GM12878 (cell line): ENCODE measurements around the gene DNAH17. TPM values are rescaled to one million over a fixed set of nuclear protein-coding genes. Genes with fewer than 3 reads are reported as not detected.

Experiments
- ATAC-seq: fragments of 200-7000 bp; cut with Tn5 transposase; 3 replicates; pipeline ENCODE4 v1.9.1; 2020; ENCODE audit warnings: mild to moderate bottlenecking, moderate library complexity
- BruUV-seq: library from RNA; stranded (reverse); fragments of 400-500 nt; replicated peaks from 2 replicates; lab custom pipeline; 2021; lab: Mats Ljungman, UMichigan
- CTCF ChIA-PET: fragments of 300-600 bp; sonication (Branson Sonifier 250); formaldehyde crosslinking; extraction: SDS; loops from one replicate; lab custom pipeline; 2021; ENCODE audit warnings: inconsistent platforms; lab: Yijun Ruan, JAX
- POLR2A ChIA-PET: fragments of 350-600 bp; formaldehyde crosslinking; extraction: SDS; loops from one replicate; lab custom pipeline; 2021; ENCODE audit warnings: inconsistent platforms; lab: Charles Lee
- RAD21 ChIA-PET: fragments of 300-600 bp; sonication (Branson Sonifier 250); formaldehyde crosslinking; loops from one replicate; lab custom pipeline; 2023; ENCODE audit warnings: antibody characterized with exemption; ENCODE audit not compliant: unreplicated experiment; lab: Charles Lee
- SMC1A ChIA-PET: fragments of 300-600 bp; sonication (Branson Sonifier 250); formaldehyde crosslinking; loops from one replicate; lab custom pipeline; 2023; ENCODE audit not compliant: unreplicated experiment, uncharacterized antibody; lab: Charles Lee
- DNase-seq: peaks from one replicate; pipeline ENCODE4 v3.0.0-alpha.2; 2011; ENCODE audit warnings: low read depth, low spot score
- FAIRE-seq: peaks from 3 replicates; lab custom pipeline; 2011; peaks lifted over from hg19 to GRCh38; lab: Jason Lieb, UNC
- H2AFZ ChIP-seq: 2 replicates; pipeline ENCODE4 v1.6.0; 2011; ENCODE audit warnings: low read depth, low read length, control low read depth; ENCODE audit not compliant: control insufficient read depth
- H3K27ac ChIP-seq: 2 replicates; pipeline ENCODE4 v1.5.1; 2011; ENCODE audit warnings: control low read depth; ENCODE audit not compliant: control insufficient read depth, insufficient read depth
- H3K27me3 ChIP-seq, 2 experiments: replicated peaks in 1 of 2; 2 replicates each; pipeline versions ENCODE4 v1.6.0 to v1.6.1; 2011; ENCODE audit warnings: low read length in 1 of 2; ENCODE audit not compliant: control insufficient read depth in 2 of 2, insufficient read depth in 2 of 2
- H3K36me3 ChIP-seq, 2 experiments: 2 replicates each; pipeline ENCODE4 v1.5.1; 2011; ENCODE audit warnings: low read length in 1 of 2; ENCODE audit not compliant: control insufficient read depth in 2 of 2, insufficient read depth in 2 of 2
- H3K4me1 ChIP-seq: 2 replicates; pipeline ENCODE4 v1.6.1; 2011; ENCODE audit warnings: mild to moderate bottlenecking, low read length, moderate library complexity, mixed read lengths; ENCODE audit not compliant: control insufficient read depth, insufficient read depth
- H3K4me2 ChIP-seq: 2 replicates; pipeline ENCODE4 v1.6.0; 2011; ENCODE audit warnings: control low read depth; ENCODE audit not compliant: control insufficient read depth, insufficient read depth
- H3K4me3 ChIP-seq: fragments of 200-600 bp; sonication (generic); 2 replicates; pipeline ENCODE4 v1.5.1; 2016
- H3K79me2 ChIP-seq: 2 replicates; pipeline ENCODE4 v1.6.0; 2011; ENCODE audit warnings: low read length; ENCODE audit not compliant: control insufficient read depth, insufficient read depth
- H3K9ac ChIP-seq: 2 replicates; pipeline ENCODE4 v1.8.0; 2011; ENCODE audit warnings: low read length, control low read depth, mixed read lengths; ENCODE audit not compliant: control insufficient read depth, insufficient read depth
- H3K9me3 ChIP-seq: replicated peaks from 3 replicates; pipeline ENCODE4 v1.5.1; 2011; ENCODE audit warnings: mild to moderate bottlenecking, low read length; ENCODE audit not compliant: control insufficient read depth, insufficient read depth
- H4K20me1 ChIP-seq: 2 replicates; pipeline ENCODE4 v1.6.0; 2011; ENCODE audit not compliant: control insufficient read depth, insufficient read depth
- ATF3 ChIP-seq: IDR thresholded peaks from 2 replicates; pipeline ENCODE4 v1.6.1; 2011; ENCODE audit warnings: low read depth, mild to moderate bottlenecking, low read length, moderate library complexity, borderline replicate concordance; ENCODE audit errors: extremely low read depth
- ATF7 ChIP-seq: fragments of 450-650 bp; IDR thresholded peaks from 2 replicates; pipeline ENCODE4 v1.6.1; 2016; ENCODE audit warnings: low read depth, mild to moderate bottlenecking
- EED ChIP-seq: sonication (generic); IDR thresholded peaks from 2 replicates; pipeline ENCODE4 v1.6.1; 2016; ENCODE audit warnings: antibody characterized with exemption, low read depth
- EZH2 ChIP-seq: IDR thresholded peaks from 2 replicates; pipeline ENCODE4 v1.6.1; 2012; ENCODE audit warnings: low read depth, mild to moderate bottlenecking, control low read depth, inconsistent platforms, low read length, borderline replicate concordance; ENCODE audit not compliant: control insufficient read depth
- HDGF ChIP-seq: fragments of 450-650 bp; IDR thresholded peaks from 2 replicates; pipeline ENCODE4 v1.6.1; 2016; ENCODE audit warnings: antibody characterized with exemption
- IKZF2 ChIP-seq, 2 experiments: fragments of 450-650 bp; IDR thresholded peaks; 2 replicates each; pipeline ENCODE4 v1.6.1; 2017; ENCODE audit warnings: mild to moderate bottlenecking in 2 of 2, moderate library complexity in 2 of 2
- IRF5 ChIP-seq: fragments of 450-650 bp; IDR thresholded peaks from 2 replicates; pipeline ENCODE4 v1.6.1; 2017; ENCODE audit warnings: borderline replicate concordance
- NR2C1 ChIP-seq: fragments of 450-650 bp; IDR thresholded peaks from 2 replicates; pipeline ENCODE4 v1.6.1; 2017; ENCODE audit warnings: antibody characterized with exemption, mild to moderate bottlenecking, moderate library complexity
- SIN3A ChIP-seq: IDR thresholded peaks from 2 replicates; pipeline ENCODE4 v1.6.1; 2012; ENCODE audit warnings: low read depth, low read length, improper control_type of control experiment
- TAF1 ChIP-seq: IDR thresholded peaks from 2 replicates; pipeline ENCODE4 v1.6.1; 2011; ENCODE audit warnings: mild to moderate bottlenecking, low read depth, low read length, borderline replicate concordance
- WGBS: methylation state at CpG from one replicate; pipeline ENCODE4 v1.1.6; 2016; ENCODE audit warnings: low lambda C conversion rate; ENCODE audit not compliant: insufficient replicate concordance, insufficient coverage; ENCODE audit errors: missing lambda C conversion rate; 5-methylcytosine and 5-hydroxymethylcytosine counted together
- in situ Hi-C: fragments of 300-500 bp; cut with MboI; formaldehyde crosslinking; loops from 9 replicates; pipeline ENCODE4 v1.14.3; 2018; ENCODE audit warnings: mixed read lengths
- intact Hi-C: fragments of 100-400 bp; cut with micrococcal nuclease; formaldehyde crosslinking; loops from one replicate; pipeline ENCODE4 v1.14.2; 2022; ENCODE audit not compliant: unreplicated experiment
- polyA plus RNA-seq, 11 experiments: library from polyadenylated mRNA; depleted of rRNA in 4 of 11; unstranded in 6 of 11; stranded (reverse) in 5 of 11; fragments of >200 nt; fragmentation: Nextera tagmentation in 4 of 11; fragmentation: Illumina TruSeq in 1 of 11; extraction: Ambion mirVana in 4 of 11; extraction: Trizol in 1 of 11; gene quantifications; 1 replicate in 1 of 11; 2 replicates in 10 of 11; pipeline versions ENCODE4 v1.2.1 to v1.2.3, GENCODE V29; 2011 to 2016; ENCODE audit warnings: inconsistent platforms in 2 of 11, missing spikeins in 2 of 11, low read depth in 1 of 11
- total RNA-seq, 4 experiments: library from RNA; depleted of rRNA in 3 of 4; stranded (reverse); fragments of >200 nt in 3 of 4; fragmentation: Illumina TruSeq in 1 of 4; extraction: Trizol in 1 of 4; gene quantifications; 2 replicates each; pipeline versions ENCODE4 v1.2.1 to v1.2.3, GENCODE V29; 2013 to 2021
- TF ChIP-seq, protein P1 (sequence below): fragments of 450-650 bp; formaldehyde crosslinking; IDR thresholded peaks from 2 replicates; pipeline ENCODE4 v1.4.0; 2022; ENCODE audit warnings: mild to moderate bottlenecking, moderate library complexity
- TF ChIP-seq, protein P2 (sequence below): fragments of 450-650 bp; formaldehyde crosslinking; IDR thresholded peaks from 2 replicates; pipeline ENCODE4 v1.5.0; 2022; ENCODE audit warnings: mild to moderate bottlenecking, missing genetic modification characterization

Gene DNAH17
- total and polyA plus RNA-seq, 10 of the 15 experiments (the other 5 are each of a cell fraction or from before 2014, with no cell fraction given), result 0.16 to 2.9 (median 0.56) TPM

DNA sequence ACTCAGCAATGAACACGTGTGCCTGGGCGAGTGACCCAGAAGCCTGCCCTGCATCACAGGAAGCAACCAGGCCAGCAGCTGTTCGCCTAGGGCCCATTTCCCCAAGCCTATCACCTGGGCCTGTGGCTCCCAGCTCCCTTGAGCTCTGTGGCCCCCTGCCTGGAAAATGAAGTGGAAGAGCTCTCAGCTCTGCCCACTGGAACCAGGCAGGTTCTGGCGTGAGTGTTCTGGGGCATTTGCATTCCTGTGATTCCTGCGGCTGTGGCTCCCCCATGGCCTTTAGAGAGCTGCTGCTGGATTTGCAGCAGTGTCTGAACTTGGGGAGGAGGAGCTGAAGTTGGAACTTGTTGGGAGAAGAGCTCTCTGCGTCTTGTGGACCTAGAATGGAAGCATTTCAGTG is 175.9 kb downstream of the DNAH17 start:
- BruUV-seq, result no TSS peak
- no peaks in the 10 kb centered on the region for H4K20me1 ChIP-seq
- H3K27me3 ChIP-seq, result no peaks in the 10 kb centered on the region
- H3K79me2 ChIP-seq, result no peaks in the 10 kb centered on the region
- RAD21 ChIA-PET, result no interaction called here
- no peaks in the 10 kb centered on the region for H3K4me1 ChIP-seq
- in situ Hi-C loops (no loop called here), intact Hi-C loops (no loop called here)
- DNase-seq (no peak), ATAC-seq (no peak), FAIRE-seq (no peak)
- SMC1A ChIA-PET, result interaction anchor here (1.1 to 1.9 kb wide), 2 partner anchors 10 to 36 kb away, joined by 3 to 4 read pairs; no protein-coding TSS in a partner anchor
- H3K4me2 ChIP-seq, result no peak overlapping the region
- no peak overlapping the region for H3K9ac ChIP-seq
- H3K4me3 ChIP-seq, result no peak overlapping the region
- POLR2A ChIA-PET, result no interaction called here
- H3K36me3 ChIP-seq, result peaks cover 32 to 57% of the 10 kb centered on the region in 2 experiments
- CTCF ChIA-PET, result interaction anchor here (0.7 to 0.9 kb wide), 2 partner anchors 8 to 41 kb away, joined by 3 read pairs; no protein-coding TSS in a partner anchor
- H2AFZ ChIP-seq, result no peak overlapping the region
- no peak overlapping the region for H3K27ac ChIP-seq
- H3K9me3 ChIP-seq, result no peaks in the 10 kb centered on the region
- TF ChIP-seq ATF3, result no peak
- no peak for TF ChIP-seq IKZF2 (IDR thresholded peaks at IDR 0.05)
- TF ChIP-seq EZH2, result no peak
- no peak for TF ChIP-seq HDGF
- no peak for TF ChIP-seq SIN3A
- no peak for TF ChIP-seq TAF1
- TF ChIP-seq, protein P1, sequence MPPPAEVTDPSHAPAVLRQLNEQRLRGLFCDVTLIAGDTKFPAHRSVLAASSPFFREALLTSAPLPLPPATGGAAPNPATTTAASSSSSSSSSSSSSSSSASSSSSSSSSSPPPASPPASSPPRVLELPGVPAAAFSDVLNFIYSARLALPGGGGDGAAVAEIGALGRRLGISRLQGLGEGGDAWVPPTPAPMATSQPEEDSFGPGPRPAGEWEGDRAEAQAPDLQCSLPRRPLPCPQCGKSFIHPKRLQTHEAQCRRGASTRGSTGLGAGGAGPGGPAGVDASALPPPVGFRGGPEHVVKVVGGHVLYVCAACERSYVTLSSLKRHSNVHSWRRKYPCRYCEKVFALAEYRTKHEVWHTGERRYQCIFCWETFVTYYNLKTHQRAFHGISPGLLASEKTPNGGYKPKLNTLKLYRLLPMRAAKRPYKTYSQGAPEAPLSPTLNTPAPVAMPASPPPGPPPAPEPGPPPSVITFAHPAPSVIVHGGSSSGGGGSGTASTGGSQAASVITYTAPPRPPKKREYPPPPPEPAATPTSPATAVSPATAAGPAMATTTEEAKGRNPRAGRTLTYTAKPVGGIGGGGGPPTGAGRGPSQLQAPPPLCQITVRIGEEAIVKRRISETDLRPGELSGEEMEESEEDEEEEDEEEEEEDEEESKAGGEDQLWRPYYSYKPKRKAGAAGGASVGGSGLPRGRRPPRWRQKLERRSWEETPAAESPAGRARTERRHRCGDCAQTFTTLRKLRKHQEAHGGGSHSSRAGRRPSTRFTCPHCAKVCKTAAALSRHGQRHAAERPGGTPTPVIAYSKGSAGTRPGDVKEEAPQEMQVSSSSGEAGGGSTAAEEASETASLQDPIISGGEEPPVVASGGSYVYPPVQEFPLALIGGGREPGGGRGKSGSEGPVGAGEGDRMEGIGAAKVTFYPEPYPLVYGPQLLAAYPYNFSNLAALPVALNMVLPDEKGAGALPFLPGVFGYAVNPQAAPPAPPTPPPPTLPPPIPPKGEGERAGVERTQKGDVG (CRISPR knock-in tag), result no peak
- no peak for TF ChIP-seq NR2C1
- no peak for TF ChIP-seq ATF7
- no peak for TF ChIP-seq IRF5
- no peak for TF ChIP-seq EED
- TF ChIP-seq, protein P2, sequence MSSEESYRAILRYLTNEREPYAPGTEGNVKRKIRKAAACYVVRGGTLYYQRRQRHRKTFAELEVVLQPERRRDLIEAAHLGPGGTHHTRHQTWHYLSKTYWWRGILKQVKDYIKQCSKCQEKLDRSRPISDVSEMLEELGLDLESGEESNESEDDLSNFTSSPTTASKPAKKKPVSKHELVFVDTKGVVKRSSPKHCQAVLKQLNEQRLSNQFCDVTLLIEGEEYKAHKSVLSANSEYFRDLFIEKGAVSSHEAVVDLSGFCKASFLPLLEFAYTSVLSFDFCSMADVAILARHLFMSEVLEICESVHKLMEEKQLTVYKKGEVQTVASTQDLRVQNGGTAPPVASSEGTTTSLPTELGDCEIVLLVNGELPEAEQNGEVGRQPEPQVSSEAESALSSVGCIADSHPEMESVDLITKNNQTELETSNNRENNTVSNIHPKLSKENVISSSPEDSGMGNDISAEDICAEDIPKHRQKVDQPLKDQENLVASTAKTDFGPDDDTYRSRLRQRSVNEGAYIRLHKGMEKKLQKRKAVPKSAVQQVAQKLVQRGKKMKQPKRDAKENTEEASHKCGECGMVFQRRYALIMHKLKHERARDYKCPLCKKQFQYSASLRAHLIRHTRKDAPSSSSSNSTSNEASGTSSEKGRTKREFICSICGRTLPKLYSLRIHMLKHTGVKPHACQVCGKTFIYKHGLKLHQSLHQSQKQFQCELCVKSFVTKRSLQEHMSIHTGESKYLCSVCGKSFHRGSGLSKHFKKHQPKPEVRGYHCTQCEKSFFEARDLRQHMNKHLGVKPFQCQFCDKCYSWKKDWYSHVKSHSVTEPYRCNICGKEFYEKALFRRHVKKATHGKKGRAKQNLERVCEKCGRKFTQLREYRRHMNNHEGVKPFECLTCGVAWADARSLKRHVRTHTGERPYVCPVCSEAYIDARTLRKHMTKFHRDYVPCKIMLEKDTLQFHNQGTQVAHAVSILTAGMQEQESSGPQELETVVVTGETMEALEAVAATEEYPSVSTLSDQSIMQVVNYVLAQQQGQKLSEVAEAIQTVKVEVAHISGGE (CRISPR knock-in tag), result no peak
- whole genome bisulfite sequencing, result 71% methylated on average over 6 of the region's 6 CpGs
